Left cardiac atrium (tissue), 4 donors: Measurements from ENCODE around the gene TSPAN4. TPM values are rescaled to one million over a fixed set of nuclear protein-coding genes. Genes with fewer than 3 reads are reported as not detected.

Experiments used
- ATAC-seq, 2 donors: fragments of 200-7000 bp; cut with Tn5 transposase; one replicate each; pipeline ENCODE4 v1.9.1; 2020; ENCODE audit warnings: mild to moderate bottlenecking in 2 of 2, moderate library complexity in 2 of 2
- DNase-seq: peaks from one replicate; pipeline ENCODE4 v3.0.0-alpha.2; 2020
- intact Hi-C, 2 donors: fragments of 100-400 bp; cut with DNase I; formaldehyde crosslinking; loops; one replicate each; pipeline versions ENCODE4 v1.14.1 to v1.15.1; 2022 to 2023
- total RNA-seq, 2 donors: library from RNA; stranded (reverse); fragmentation: NEBNext Ultra II Directional; extraction: Animal tissue kit (Norgen Biotek cat#: 25700); gene quantifications; one replicate each; pipeline ENCODE4 v1.2.1, GENCODE V29; 2021
- donor health status: DM: no; HTN: yes; CAD: no.
- donor health status: DM: no; HTN: yes; CAD: no; lungs with severe emphysema.
- donor health status: DM: yes; HTN: yes; CAD: no.
- donor health status: Dilated cardiomyopathy.

TSPAN4 gene
- total RNA-seq, 2 donors from 2014 or later: 46.1 to 63.5 TPM

- DNase-seq (no peak), ATAC-seq (no peak)
- intact Hi-C loops: loop anchor here in 1 of 2 donors (10.0 kb wide), 1 partner anchor 187 kb away; no protein-coding TSS in a partner anchor
Measured at GRCh38 chr11:858053-858761, 15.6 kb downstream of the TSPAN4 start.

GRCh38 chr11:858762-859339, 16.2 kb downstream of the TSPAN4 start:
- ATAC-seq (no peak), DNase-seq (no peak)
- intact Hi-C loops: loop anchor here in 1 of 2 donors (10.0 kb wide), 1 partner anchor 186 kb away; no protein-coding TSS in a partner anchor

DNA sequence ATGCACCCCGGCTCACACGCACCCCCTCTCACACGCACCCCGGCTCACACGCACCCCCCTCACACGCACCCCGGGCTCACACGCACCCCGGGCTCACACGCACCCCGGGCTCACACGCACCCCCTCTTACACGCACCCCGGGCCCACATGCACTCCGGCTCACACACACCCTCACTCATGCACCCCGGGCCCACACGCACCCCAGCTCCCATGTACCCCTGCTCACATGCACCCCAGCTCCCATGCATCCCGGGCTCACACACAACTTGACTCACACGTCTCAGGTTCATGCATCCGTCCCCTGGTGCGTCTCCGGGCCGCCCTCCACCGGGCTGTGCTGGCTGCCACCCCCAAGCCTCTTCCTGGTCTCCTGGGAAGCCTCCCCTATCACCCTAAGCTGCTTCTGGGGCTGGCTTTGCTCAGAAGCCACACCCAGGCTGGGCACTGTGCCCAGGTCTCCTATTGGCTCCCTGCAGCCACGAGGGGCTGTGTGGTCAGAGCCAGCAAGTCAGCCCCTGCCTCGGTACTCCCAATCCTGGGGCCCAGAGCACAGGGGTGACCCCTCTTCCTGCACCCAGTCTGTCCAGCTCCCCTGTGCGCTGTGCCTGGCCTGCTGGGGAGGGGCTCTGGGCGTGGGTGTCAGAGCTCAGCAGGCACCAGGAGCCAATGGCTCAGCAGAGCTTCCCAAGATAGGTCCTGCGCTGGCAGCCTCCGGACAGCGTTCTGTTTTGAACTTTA, 16.9 kb downstream of the TSPAN4 start:
- ATAC-seq (peak; percentile 73 to 80), DNase-seq (peak; percentile 88)
- intact Hi-C loops: loop anchor here in 1 of 2 donors (10.0 kb wide), 1 partner anchor 185 kb away; no protein-coding TSS in a partner anchor

DNA sequence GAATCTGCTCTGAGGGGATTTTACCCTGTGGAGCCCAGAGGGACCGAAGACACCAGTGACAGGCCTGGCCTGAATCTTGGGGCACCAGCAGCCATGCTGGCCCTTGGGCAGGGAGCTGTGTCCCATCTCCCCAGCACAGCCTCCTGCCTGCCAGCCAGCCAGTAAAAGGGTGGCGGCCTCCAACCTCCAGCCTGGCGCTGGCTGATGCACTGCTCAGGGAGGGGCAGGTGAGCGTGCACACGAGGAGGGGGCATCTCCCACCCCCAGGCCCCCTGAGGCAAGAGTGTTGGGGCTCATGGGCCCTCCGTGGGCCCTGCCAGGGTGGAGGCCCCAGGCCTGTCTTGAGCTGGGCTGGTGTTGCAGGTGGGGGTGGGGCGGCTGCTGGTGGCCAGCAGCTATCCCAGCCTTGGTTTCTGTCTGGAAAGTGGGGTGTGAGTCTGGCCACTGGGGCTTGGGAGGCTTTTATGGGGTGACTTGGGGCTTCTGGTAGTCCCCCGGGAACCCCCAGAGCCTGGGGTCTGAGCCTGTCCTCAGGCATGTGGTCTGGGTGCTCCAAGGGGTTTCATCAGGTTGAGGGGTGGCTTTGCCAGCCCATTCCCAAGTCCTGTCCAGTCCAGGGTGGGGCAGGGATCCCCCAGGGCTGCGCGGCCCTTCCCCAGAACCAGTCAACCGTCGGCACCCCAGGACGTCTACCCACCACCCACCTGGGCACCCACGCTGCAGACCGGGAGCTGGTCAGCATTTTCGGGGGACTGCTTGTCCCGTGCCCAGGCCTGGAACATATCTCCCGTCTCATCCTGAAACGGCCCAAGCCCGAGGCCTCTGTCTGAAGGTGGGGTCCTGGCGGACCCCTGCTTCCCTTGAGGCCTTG, 17.8 kb downstream of the TSPAN4 start:
- intact Hi-C loops: no loop called here
- ATAC-seq: no peak
- no peak for DNase-seq

DNA sequence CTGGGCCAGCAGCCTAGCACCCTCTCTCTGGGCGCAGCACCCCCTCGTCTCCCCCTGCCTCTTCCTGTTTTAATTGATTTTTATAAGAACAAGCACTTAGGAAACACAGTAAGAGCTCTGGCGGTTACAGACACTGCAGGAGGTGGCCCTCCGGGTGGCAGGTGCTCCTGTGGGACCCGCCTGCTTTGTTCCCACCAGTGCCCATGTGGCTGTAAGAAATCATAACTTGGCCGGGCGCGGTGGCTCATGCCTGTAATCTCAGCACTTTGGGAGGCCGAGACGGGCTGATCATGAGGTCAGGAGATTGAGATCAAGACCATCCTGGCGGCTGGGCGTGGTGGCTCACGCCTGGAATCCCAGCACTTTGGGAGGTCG, 18.4 kb downstream of the TSPAN4 start:
- no peak for ATAC-seq
- no peak for DNase-seq
- intact Hi-C loops: no loop called here

GRCh38 chr11:862081-862661, 19.5 kb downstream of the TSPAN4 start:
- DNase-seq: peak; percentile 65
- peak; percentile 2 to 8 for ATAC-seq
- intact Hi-C loops: no loop called here

- intact Hi-C loops: no loop called here
- DNase-seq (no peak), ATAC-seq (no peak)
Measured at GRCh38 chr11:862696-863022, 20.0 kb downstream of the TSPAN4 start.

DNA sequence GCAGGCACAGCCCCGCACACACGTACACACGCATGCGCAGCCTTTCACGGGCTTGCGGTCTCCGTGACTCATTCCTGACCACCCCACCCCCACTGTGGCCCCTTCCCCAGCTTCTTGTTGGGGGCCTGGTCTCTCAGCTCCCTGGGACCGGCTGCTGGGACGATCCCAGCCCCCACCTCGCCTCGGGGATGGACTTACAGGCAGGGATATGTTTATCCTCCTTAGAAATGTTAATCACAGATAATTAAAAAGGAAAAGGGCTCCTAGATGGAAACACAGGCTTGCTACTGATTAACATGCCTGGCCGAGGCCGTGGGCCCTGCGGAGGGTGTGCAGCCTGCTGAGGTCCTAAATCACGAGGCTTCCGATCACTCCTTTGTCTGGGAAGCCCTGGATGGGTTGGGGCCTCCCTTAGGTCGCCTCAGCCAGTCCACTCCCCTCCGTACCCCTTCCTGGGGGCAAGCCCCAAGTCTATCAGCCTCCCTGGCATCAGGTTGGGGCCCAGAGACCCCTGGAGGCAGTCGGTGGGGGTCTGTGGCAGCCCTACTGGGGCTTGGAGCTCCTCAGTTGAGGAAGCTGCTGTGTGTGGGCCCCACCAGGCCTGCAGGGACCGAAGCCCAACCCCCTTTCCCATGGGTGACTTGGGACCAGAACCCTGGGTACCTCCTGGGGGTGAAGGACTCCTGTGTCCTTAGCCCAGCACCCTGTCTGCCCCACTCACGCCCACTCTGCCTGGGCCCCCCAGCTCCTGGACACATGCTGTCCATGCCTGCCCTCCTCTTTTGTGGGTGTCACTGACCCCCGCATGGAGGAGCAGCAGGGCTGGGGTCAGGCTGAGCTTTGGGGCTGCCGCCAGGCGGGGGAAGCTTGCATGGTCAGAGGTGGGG, 20.6 kb downstream of the TSPAN4 start:
- intact Hi-C loops: no loop called here
- ATAC-seq (no peak), DNase-seq (no peak)

DNA sequence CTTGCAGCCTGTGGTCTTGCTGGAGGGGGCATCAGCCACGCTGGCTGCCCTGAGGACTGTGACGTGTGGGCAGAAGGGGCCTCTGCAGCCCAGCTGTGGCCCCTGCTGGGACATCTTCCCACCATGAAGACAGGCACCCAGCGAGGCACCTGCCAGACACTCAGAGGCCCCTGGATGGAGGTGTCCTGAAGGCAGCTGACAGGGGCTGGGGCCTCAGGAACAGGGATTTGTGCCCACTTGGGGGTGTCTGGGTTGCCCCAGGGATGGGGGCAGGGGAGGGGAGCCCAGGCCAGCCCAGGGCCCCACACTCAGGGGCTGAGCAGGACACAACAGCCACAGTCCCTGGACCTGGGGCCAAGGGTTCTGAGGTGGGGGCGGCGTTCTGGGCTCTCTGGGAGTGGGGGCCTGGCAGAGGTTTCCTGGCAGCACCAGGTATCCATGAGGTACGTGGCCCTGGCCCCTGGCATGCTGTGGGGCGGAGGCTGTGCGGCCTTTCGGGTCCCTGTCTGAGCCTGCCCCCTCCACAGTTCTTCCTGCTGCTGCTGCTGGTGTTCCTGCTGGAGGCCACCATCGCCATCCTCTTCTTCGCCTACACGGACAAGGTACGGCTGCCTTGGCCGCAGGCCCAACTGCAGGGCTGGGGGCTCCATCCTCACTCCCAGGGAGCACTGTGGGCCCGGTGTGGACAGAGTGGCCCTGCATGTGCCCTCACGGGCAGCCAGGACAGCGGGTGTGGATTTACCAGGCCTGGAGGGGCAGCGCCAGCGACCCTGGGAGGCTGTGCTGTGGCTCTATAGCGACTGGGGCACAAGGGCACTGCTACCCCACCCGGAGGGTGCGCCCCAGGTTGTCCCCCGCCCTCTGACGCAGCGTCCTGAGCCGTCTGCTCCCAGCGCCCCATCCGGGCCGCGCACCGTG, 21.5 kb downstream of the TSPAN4 start:
- no peak for ATAC-seq
- DNase-seq: no peak
- intact Hi-C loops: no loop called here

- intact Hi-C loops: no loop called here
- DNase-seq: no peak
- ATAC-seq: no peak
Measured at GRCh38 chr11:864898-865297, 22.2 kb downstream of the TSPAN4 start.

DNA sequence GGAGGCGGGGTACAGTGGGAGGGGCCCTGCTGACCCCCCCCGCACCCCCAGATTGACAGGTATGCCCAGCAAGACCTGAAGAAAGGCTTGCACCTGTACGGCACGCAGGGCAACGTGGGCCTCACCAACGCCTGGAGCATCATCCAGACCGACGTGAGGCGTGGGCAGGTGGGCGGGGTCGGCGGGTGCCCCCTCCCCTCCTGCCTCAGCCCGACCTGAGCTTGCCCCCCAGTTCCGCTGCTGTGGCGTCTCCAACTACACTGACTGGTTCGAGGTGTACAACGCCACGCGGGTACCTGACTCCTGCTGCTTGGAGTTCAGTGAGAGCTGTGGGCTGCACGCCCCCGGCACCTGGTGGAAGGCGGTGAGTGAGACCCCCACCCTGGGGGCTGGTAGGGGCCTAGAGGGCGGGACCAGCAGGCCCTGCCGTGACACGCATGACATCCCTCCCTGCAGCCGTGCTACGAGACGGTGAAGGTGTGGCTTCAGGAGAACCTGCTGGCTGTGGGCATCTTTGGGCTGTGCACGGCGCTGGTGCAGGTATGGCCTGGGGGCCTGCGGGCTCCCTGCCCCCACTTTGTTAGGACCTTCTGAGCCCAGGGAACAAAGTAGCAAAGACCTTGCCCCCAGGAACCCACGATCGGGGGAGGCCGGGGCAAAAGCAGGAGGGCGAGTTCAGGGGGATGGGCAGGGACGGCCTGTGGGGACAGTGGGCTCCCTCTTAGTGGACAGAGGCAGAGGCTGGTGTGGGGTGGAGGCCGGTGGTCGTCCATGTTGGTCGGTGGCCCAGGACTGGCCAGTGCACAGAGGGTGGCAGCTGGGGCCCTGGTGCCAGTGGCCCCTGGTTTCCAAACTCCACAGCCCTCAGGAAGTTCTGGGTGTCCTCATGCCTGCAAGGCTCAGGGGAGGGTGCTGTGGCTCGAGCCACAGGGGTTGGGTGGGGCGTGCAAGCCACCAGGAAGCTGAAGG, 23.1 kb downstream of the TSPAN4 start:
- intact Hi-C loops: no loop called here
- ATAC-seq (no peak), DNase-seq (no peak)

DNA sequence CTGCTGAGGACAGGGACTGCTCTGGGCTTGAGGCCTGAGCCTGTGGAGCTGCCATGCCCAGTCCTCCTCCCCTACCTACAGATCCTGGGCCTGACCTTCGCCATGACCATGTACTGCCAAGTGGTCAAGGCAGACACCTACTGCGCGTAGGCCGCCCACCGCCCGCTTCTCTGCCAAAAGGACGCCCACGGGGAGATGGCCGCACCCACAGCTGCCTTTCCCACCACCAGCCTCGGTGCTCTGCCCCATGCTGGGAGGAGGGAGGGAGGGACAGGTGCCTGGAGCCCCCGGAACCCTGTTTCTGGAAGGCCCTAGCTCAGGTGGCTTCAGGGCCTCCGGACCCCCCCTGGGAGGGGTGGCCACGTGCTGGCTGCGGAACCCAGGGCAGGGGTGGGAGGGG, 23.8 kb downstream of the TSPAN4 start:
- ATAC-seq (no peak), DNase-seq (no peak)
- intact Hi-C loops: no loop called here

- DNase-seq: no peak
- intact Hi-C loops: no loop called here
- ATAC-seq: no peak
Measured at GRCh38 chr11:867856-868358, 25.3 kb downstream of the TSPAN4 start.

- no peak for ATAC-seq
- no peak for DNase-seq
- intact Hi-C loops: no loop called here
Measured at GRCh38 chr11:868394-868793, 25.7 kb downstream of the TSPAN4 start.

- ATAC-seq (no peak), DNase-seq (no peak)
- intact Hi-C loops: no loop called here
Measured at GRCh38 chr11:868802-869201, 26.1 kb downstream of the TSPAN4 start.
